Measurements from ENCODE around the gene EML4.
A peak's percentile ranks its signal among the peaks of the same experiment; 100 is the strongest.

DNA sequence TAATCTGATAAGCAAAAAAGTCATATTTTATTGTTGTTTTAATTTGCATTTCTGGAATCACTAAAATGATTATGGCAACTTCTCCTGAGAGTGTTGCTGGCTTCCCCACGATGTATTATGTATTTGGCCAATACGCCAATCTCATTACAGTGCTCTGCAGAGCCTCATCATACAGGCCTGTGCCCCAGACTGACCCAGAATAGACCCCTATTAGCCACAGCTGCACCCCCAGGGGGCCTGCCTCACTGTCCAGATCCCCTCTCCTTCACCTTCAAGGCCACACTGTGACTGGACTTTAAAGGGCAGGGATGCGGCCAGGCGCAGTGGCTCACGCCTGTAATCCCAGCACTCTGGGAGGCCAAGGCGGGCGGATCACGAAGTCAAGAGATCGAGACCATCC lies 209.3 kb downstream of the EML4 start:
- TF ChIP-seq, protein P1, sequence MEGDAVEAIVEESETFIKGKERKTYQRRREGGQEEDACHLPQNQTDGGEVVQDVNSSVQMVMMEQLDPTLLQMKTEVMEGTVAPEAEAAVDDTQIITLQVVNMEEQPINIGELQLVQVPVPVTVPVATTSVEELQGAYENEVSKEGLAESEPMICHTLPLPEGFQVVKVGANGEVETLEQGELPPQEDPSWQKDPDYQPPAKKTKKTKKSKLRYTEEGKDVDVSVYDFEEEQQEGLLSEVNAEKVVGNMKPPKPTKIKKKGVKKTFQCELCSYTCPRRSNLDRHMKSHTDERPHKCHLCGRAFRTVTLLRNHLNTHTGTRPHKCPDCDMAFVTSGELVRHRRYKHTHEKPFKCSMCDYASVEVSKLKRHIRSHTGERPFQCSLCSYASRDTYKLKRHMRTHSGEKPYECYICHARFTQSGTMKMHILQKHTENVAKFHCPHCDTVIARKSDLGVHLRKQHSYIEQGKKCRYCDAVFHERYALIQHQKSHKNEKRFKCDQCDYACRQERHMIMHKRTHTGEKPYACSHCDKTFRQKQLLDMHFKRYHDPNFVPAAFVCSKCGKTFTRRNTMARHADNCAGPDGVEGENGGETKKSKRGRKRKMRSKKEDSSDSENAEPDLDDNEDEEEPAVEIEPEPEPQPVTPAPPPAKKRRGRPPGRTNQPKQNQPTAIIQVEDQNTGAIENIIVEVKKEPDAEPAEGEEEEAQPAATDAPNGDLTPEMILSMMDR (IDR thresholded peaks at IDR 0.05) = no peak
- TF ChIP-seq GATA2 (CRISPR knock-in tag; IDR thresholded peaks at IDR 0.05) (0 out of 2 replicates have a peak, but pooled peaks have one; percentile 34), EZH2phosphoT487 (IDR thresholded peaks at IDR 0.05; ENCODE audit: borderline replicate concordance, low read depth) (no peak), MEF2A (IDR thresholded peaks at IDR 0.05; ENCODE audit: borderline replicate concordance, low read depth) (no peak), TAF1 (IDR thresholded peaks at IDR 0.05; ENCODE audit: borderline replicate concordance, low read depth, low read length) (no peak), TEAD4 (IDR thresholded peaks at IDR 0.05; ENCODE audit: borderline replicate concordance, insufficient read depth) (no peak), POLR2AphosphoS5 (IDR thresholded peaks at IDR 0.05; ENCODE audit: low read depth, low read length) (no peak), RFX5 (IDR thresholded peaks at IDR 0.05; ENCODE audit: low read length) (no peak), JUND (IDR thresholded peaks at IDR 0.05) (no peak), SIN3A (IDR thresholded peaks at IDR 0.05; ENCODE audit: borderline replicate concordance, low read depth, low read length) (no peak)
- TF ChIP-seq, protein P2, sequence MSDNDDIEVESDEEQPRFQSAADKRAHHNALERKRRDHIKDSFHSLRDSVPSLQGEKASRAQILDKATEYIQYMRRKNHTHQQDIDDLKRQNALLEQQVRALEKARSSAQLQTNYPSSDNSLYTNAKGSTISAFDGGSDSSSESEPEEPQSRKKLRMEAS (IDR thresholded peaks at IDR 0.05; ENCODE audit: low read depth) = no peak
- TF ChIP-seq, protein P3, sequence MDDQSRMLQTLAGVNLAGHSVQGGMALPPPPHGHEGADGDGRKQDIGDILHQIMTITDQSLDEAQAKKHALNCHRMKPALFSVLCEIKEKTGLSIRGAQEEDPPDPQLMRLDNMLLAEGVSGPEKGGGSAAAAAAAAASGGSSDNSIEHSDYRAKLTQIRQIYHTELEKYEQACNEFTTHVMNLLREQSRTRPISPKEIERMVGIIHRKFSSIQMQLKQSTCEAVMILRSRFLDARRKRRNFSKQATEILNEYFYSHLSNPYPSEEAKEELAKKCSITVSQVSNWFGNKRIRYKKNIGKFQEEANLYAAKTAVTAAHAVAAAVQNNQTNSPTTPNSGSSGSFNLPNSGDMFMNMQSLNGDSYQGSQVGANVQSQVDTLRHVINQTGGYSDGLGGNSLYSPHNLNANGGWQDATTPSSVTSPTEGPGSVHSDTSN (IDR thresholded peaks at IDR 0.05) = no peak

Data from SK-N-SH (cell line).